Vagina (tissue), 2 donors: ENCODE data around the gene ADI1.

Experiments used
- POLR2A ChIP-seq, 2 donors: fragments of 450-650 bp; IDR thresholded peaks; one replicate each; pipeline ENCODE4 v1.6.1; 2017; ENCODE audit warnings: antibody characterized with exemption in 2 of 2, mild to moderate bottlenecking in 2 of 2, moderate library complexity in 2 of 2
- POLR2AphosphoS5 ChIP-seq, 2 donors: sonication (generic); formaldehyde crosslinking; IDR thresholded peaks; one replicate each; pipeline ENCODE4 v1.9.0; 2017; ENCODE audit warnings: antibody characterized with exemption in 2 of 2, mild to moderate bottlenecking in 2 of 2, low read depth in 1 of 2; ENCODE audit not compliant: insufficient read depth in 1 of 2
- TF ChIP-seq, protein P1 (sequence below), 3 experiments: fragments of 450-650 bp in 2 of 3; fragments of 200-600 bp in 1 of 3; sonication (generic) in 1 of 3; IDR thresholded peaks; one replicate each; pipeline ENCODE4 v1.5.1; 2017 to 2019; ENCODE audit warnings: antibody characterized with exemption in 3 of 3, mild to moderate bottlenecking in 2 of 3, moderate library complexity in 2 of 3

- TF ChIP-seq, protein P1, sequence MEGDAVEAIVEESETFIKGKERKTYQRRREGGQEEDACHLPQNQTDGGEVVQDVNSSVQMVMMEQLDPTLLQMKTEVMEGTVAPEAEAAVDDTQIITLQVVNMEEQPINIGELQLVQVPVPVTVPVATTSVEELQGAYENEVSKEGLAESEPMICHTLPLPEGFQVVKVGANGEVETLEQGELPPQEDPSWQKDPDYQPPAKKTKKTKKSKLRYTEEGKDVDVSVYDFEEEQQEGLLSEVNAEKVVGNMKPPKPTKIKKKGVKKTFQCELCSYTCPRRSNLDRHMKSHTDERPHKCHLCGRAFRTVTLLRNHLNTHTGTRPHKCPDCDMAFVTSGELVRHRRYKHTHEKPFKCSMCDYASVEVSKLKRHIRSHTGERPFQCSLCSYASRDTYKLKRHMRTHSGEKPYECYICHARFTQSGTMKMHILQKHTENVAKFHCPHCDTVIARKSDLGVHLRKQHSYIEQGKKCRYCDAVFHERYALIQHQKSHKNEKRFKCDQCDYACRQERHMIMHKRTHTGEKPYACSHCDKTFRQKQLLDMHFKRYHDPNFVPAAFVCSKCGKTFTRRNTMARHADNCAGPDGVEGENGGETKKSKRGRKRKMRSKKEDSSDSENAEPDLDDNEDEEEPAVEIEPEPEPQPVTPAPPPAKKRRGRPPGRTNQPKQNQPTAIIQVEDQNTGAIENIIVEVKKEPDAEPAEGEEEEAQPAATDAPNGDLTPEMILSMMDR (IDR thresholded peaks at IDR 0.05): no peak
- TF ChIP-seq POLR2A (IDR thresholded peaks at IDR 0.05) (no peak), POLR2AphosphoS5 (IDR thresholded peaks at IDR 0.05; ENCODE audit: insufficient read depth in 1 of 2, low read depth in 1 of 2) (no peak)
These were observed 1.3 kb upstream of the ADI1 start for GRCh38 chr2:3520591-3520990.
